HepG2 (cell line): ENCODE measurements around the gene AK2. TPM values are rescaled to one million over a fixed set of nuclear protein-coding genes. Genes with fewer than 3 reads are reported as not detected.

Experiments used
- ATF7 ChIP-seq, 2 experiments: fragments of 450-650 bp in 1 of 2; sonication (generic) in 1 of 2; formaldehyde crosslinking in 1 of 2; IDR thresholded peaks; 2 replicates each; pipeline versions ENCODE4 v1.4.0 to v1.6.1; 2016 to 2020; ENCODE audit warnings: antibody characterized with exemption in 1 of 2, mild to moderate bottlenecking in 1 of 2, missing genetic modification reagents in 1 of 2
- DDIT3 ChIP-seq: sonication (generic); formaldehyde crosslinking; IDR thresholded peaks from 2 replicates; pipeline ENCODE4 v1.4.0; 2020; ENCODE audit warnings: mild to moderate bottlenecking, missing genetic modification reagents
- HBP1 ChIP-seq: IDR thresholded peaks from 2 replicates; pipeline ENCODE4 v1.6.1; 2016; ENCODE audit warnings: low read depth, control low read depth
- HMG20B ChIP-seq: conservative IDR thresholded peaks from 2 replicates; pipeline ENCODE4 v1.6.1; 2016; ENCODE audit warnings: missing genetic modification reagents, missing compliant biosample characterization
- HNF1B ChIP-seq: sonication (generic); formaldehyde crosslinking; IDR thresholded peaks from 2 replicates; pipeline ENCODE4 v1.5.1; 2020; ENCODE audit warnings: mild to moderate bottlenecking, moderate library complexity, missing genetic modification reagents
- MTF2 ChIP-seq: sonication (generic); formaldehyde crosslinking; IDR thresholded peaks from 2 replicates; pipeline ENCODE4 v1.5.0; 2020; ENCODE audit warnings: missing genetic modification reagents, borderline replicate concordance
- NFIC ChIP-seq: IDR thresholded peaks from 2 replicates; pipeline ENCODE4 v1.6.1; 2012; ENCODE audit warnings: mild to moderate bottlenecking, low read length, inconsistent platforms
- PAXIP1 ChIP-seq: sonication (generic); formaldehyde crosslinking; conservative IDR thresholded peaks from 2 replicates; pipeline ENCODE4 v1.4.0; 2020; ENCODE audit warnings: mild to moderate bottlenecking, missing genetic modification reagents, moderate library complexity
- RFX1 ChIP-seq: fragments of 450-650 bp; IDR thresholded peaks from 2 replicates; pipeline ENCODE4 v1.6.1; 2017
- RNF2 ChIP-seq: fragments of 450-650 bp; conservative IDR thresholded peaks from 2 replicates; pipeline ENCODE4 v1.6.1; 2016; ENCODE audit warnings: low read depth
- RNF219 ChIP-seq: sonication (generic); formaldehyde crosslinking; IDR thresholded peaks from 2 replicates; pipeline ENCODE4 v1.5.0; 2020; ENCODE audit warnings: mild to moderate bottlenecking, missing genetic modification reagents
- TOE1 ChIP-seq: sonication (generic); formaldehyde crosslinking; IDR thresholded peaks from 2 replicates; pipeline ENCODE4 v1.4.0; 2020; ENCODE audit warnings: mild to moderate bottlenecking, missing genetic modification reagents
- ZNF160 ChIP-seq: sonication (generic); formaldehyde crosslinking; IDR thresholded peaks from 2 replicates; pipeline ENCODE4 v1.8.0; 2022; ENCODE audit warnings: mild to moderate bottlenecking, inconsistent platforms, missing genetic modification reagents
- ZNF709 ChIP-seq: sonication (generic); formaldehyde crosslinking; IDR thresholded peaks from 2 replicates; pipeline ENCODE4 v1.5.0; 2020; ENCODE audit warnings: mild to moderate bottlenecking, missing genetic modification reagents
- ZNF724P ChIP-seq: sonication (generic); formaldehyde crosslinking; IDR thresholded peaks from 2 replicates; pipeline ENCODE4 v1.8.0; 2022; ENCODE audit warnings: missing genetic modification reagents, borderline replicate concordance
- ZNF740 ChIP-seq: sonication (generic); formaldehyde crosslinking; IDR thresholded peaks from 2 replicates; pipeline ENCODE4 v1.4.0; 2020; ENCODE audit warnings: missing genetic modification reagents
- ZNF749 ChIP-seq: sonication (generic); formaldehyde crosslinking; IDR thresholded peaks from 2 replicates; pipeline ENCODE4 v1.8.0; 2022; ENCODE audit warnings: mild to moderate bottlenecking, missing genetic modification reagents, moderate library complexity, borderline replicate concordance
- ZNF780A ChIP-seq: sonication (generic); formaldehyde crosslinking; IDR thresholded peaks from 2 replicates; pipeline ENCODE4 v1.8.0; 2022; ENCODE audit warnings: mild to moderate bottlenecking, missing genetic modification reagents, moderate library complexity
- ZNF792 ChIP-seq: IDR thresholded peaks from 2 replicates; pipeline ENCODE4 v1.6.1; 2016
- polyA plus RNA-seq, 8 experiments: library from polyadenylated mRNA; depleted of rRNA in 3 of 8; stranded (reverse) in 7 of 8; unstranded in 1 of 8; fragments of >200 nt; fragmentation: Illumina TruSeq in 4 of 8; extraction: Trizol in 4 of 8; gene quantifications; 2 replicates each; pipeline versions ENCODE4 v1.2.1 to v1.2.3, GENCODE V29; 2011 to 2016; ENCODE audit warnings: low read depth in 4 of 8, missing spikeins in 1 of 8, mixed read lengths in 1 of 8; ENCODE audit not compliant: insufficient read depth in 1 of 8
- total RNA-seq, 5 experiments: library from RNA; depleted of rRNA; stranded (reverse); fragments of >200 nt; fragmentation: Illumina TruSeq; extraction: Trizol; gene quantifications; 2 replicates each; pipeline ENCODE4 v1.2.3, GENCODE V29; 2016; ENCODE audit warnings: low read depth in 1 of 5

AK2 gene
- total and polyA plus RNA-seq, 2 of the 13 experiments (the other 11 are each of a cell fraction or from before 2014, with no cell fraction given): 170 to 188 TPM

GRCh38 chr1:32964461-32965250, 72.0 kb downstream of the AK2 start, which contains the start of gene RNF19B (continued):
- TF ChIP-seq RNF219 (CRISPR knock-in tag) (no peak), ZNF709 (CRISPR knock-in tag) (peak; percentile 26; the same call in 1 of the 2 replicates), ZNF724P (CRISPR knock-in tag) (peak; percentile 46; the same call in 1 of the 2 replicates), ZNF780A (CRISPR knock-in tag) (peak; percentile 30; the same call in 1 of the 2 replicates), TOE1 (CRISPR knock-in tag) (peak; percentile 89; the same call in 1 of the 2 replicates), ZNF160 (CRISPR knock-in tag) (no peak), HBP1 (CRISPR knock-in tag) (0 out of 2 replicates have a peak, but pooled peaks have one; percentile 29), HNF1B (CRISPR knock-in tag) (peak; percentile 74; the same call in 1 of the 2 replicates), HMG20B (0 out of 2 replicates have a peak, but pooled peaks have one; percentile 42), ZNF749 (CRISPR knock-in tag) (no peak), RFX1 (0 out of 2 replicates have a peak, but pooled peaks have one; percentile 10), NFIC (no peak), RNF2 (peak; percentile 67), PAXIP1 (CRISPR knock-in tag) (peak; percentile 47; the same call in 1 of the 2 replicates), ZNF740 (CRISPR knock-in tag) (no peak), ZNF792 (CRISPR knock-in tag) (peak; percentile 91), ATF7 (IDR thresholded peaks at IDR 0.05) (no peak), ATF7 (CRISPR knock-in tag; IDR thresholded peaks at IDR 0.05) (no peak), MTF2 (CRISPR knock-in tag) (0 out of 2 replicates have a peak, but pooled peaks have one; percentile 16), DDIT3 (CRISPR knock-in tag) (no peak)
